Esophagus muscularis mucosa (tissue), 4 donors: Measurements from ENCODE around the gene STK32B.

ENCODE experiments used
- CTCF ChIP-seq, 3 experiments: fragments of 200-600 bp in 2 of 3; fragments of 450-650 bp in 1 of 3; sonication (generic) in 2 of 3; IDR thresholded peaks; one replicate each; pipeline ENCODE4 v1.5.1; 2017 to 2019; ENCODE audit warnings: antibody characterized with exemption in 3 of 3, mild to moderate bottlenecking in 2 of 3, moderate library complexity in 1 of 3
- EP300 ChIP-seq: sonication (generic); formaldehyde crosslinking; IDR thresholded peaks from one replicate; pipeline ENCODE4 v1.6.1; 2017; ENCODE audit warnings: antibody characterized with exemption
- POLR2AphosphoS5 ChIP-seq, 2 donors: sonication (generic); formaldehyde crosslinking; IDR thresholded peaks; one replicate each; pipeline ENCODE4 v1.6.1; 2017; ENCODE audit warnings: antibody characterized with exemption in 2 of 2

GRCh38 chr4:5283837-5284236 is 232.6 kb downstream of the STK32B start:
- TF ChIP-seq EP300 (no peak), POLR2AphosphoS5 (IDR thresholded peaks at IDR 0.05) (no peak), CTCF (IDR thresholded peaks at IDR 0.05) (no peak)
